Testis (tissue), 2 donors: ENCODE results near the gene RBM43.
"Not testable (repeated sequence)": the region's sequence is repeated elsewhere in the genome, so short reads cannot be mapped to it uniquely, and the experiment has no call there.

Experiments used
- POLR2A ChIP-seq: fragments of 450-650 bp; IDR thresholded peaks from one replicate; pipeline ENCODE4 v1.6.1; 2017; ENCODE audit warnings: antibody characterized with exemption, mild to moderate bottlenecking, moderate library complexity
- TF ChIP-seq, protein P1 (sequence below), 3 experiments: fragments of 450-650 bp in 2 of 3; fragments of 200-600 bp in 1 of 3; sonication (generic) in 1 of 3; IDR thresholded peaks; one replicate each; pipeline ENCODE4 v1.5.1; 2016 to 2019; ENCODE audit warnings: antibody characterized with exemption in 3 of 3, mild to moderate bottlenecking in 2 of 3, moderate library complexity in 1 of 3

DNA sequence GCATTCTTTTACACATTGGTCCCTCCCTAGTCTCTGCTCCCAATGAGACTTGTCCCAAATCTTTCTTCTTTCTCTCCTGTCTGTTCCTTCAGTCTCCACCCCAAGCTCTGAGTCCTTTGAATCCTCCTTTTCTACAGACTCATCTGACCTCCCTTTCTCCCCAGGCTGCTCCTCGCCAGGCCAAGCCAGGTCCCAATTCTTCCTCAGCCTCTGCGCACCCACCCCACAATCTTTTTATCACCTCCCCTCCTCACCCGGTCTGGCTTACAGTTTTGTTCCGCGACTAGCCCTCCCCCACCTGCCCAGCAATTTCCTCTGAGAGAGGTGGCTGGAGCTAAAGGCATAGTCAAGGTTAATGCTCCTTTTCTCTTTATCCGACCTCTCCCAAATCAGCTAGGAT lies 48.6 kb upstream of the RBM43 start:
- TF ChIP-seq, protein P1, sequence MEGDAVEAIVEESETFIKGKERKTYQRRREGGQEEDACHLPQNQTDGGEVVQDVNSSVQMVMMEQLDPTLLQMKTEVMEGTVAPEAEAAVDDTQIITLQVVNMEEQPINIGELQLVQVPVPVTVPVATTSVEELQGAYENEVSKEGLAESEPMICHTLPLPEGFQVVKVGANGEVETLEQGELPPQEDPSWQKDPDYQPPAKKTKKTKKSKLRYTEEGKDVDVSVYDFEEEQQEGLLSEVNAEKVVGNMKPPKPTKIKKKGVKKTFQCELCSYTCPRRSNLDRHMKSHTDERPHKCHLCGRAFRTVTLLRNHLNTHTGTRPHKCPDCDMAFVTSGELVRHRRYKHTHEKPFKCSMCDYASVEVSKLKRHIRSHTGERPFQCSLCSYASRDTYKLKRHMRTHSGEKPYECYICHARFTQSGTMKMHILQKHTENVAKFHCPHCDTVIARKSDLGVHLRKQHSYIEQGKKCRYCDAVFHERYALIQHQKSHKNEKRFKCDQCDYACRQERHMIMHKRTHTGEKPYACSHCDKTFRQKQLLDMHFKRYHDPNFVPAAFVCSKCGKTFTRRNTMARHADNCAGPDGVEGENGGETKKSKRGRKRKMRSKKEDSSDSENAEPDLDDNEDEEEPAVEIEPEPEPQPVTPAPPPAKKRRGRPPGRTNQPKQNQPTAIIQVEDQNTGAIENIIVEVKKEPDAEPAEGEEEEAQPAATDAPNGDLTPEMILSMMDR (IDR thresholded peaks at IDR 0.05), result not testable (repeated sequence)
- not testable (repeated sequence) for TF ChIP-seq POLR2A
